Neuron (in vitro differentiated cells): ENCODE data around the gene DGKB.

Experiments
- H2AFZ ChIP-seq: one replicate; pipeline ENCODE4 v1.6.1; 2013; ENCODE audit warnings: low read depth, mild to moderate bottlenecking, inconsistent platforms, low read length, moderate library complexity
- H3K27me3 ChIP-seq: one replicate; pipeline ENCODE4 v1.6.1; 2013; ENCODE audit warnings: low read length; ENCODE audit not compliant: insufficient read depth
- H3K36me3 ChIP-seq: one replicate; pipeline ENCODE4 v1.6.1; 2013; ENCODE audit warnings: low read length; ENCODE audit not compliant: insufficient read depth
- H3K4me1 ChIP-seq: one replicate; pipeline ENCODE4 v1.6.1; 2013; ENCODE audit warnings: low read length; ENCODE audit not compliant: insufficient read depth
- H3K4me3 ChIP-seq: 2 replicates; pipeline ENCODE4 v1.5.1; 2013; ENCODE audit warnings: mild to moderate bottlenecking, low read length, moderate library complexity
- H3K9me3 ChIP-seq: one replicate; pipeline ENCODE4 v1.6.1; 2013; ENCODE audit warnings: low read length

Gene DGKB

DNA sequence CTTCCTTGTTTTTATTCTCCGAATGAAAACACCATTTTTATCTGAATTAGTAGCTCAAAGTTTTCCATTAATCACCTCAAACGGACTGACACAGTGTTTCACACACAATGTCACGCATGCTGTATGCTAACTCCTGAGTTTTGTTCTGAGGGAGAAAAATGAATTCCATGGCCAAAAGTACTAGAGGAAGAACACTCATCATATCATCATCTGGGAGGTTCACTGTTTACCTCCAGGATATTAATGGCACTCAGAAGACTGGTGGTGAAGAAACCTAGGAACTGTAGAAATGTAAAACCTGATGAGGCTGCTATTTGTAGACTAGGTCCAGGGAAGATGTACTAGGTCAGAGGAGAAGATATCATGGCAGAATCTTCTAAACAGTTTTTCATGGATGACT lies 517.5 kb downstream of the DGKB start:
- Histone ChIP-seq H3K27me3 (no peaks in the 10 kb centered on the region), H3K4me1 (peaks cover 9% of the 10 kb centered on the region)

DNA sequence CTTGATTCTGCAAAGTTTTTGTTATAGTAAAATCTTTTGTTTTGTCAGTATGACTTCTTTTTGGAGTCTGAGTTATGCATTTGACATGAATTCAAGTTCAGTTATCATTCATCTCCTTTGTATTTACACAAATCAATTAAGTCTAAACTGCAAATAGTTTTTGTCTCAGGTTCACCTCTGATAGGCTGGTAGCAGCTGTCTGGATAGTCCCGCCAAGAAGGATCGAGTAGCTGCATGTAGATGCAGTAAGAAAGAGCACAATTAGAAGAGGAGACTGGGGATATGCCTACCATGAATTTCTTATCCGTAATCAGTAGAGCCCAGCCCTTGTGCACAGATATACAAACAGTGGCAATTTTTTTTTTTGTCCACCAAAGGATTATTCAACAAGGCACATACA lies 520.6 kb downstream of the DGKB start:
- peaks cover under 1% of the 10 kb centered on the region for H3K4me1 ChIP-seq
- H3K9me3 ChIP-seq, result no peaks in the 10 kb centered on the region
- no peaks in the 10 kb centered on the region for H3K27me3 ChIP-seq
- H2AFZ ChIP-seq, result no peak overlapping the region
- no peak overlapping the region for H3K4me3 ChIP-seq
- no peaks in the 10 kb centered on the region for H3K36me3 ChIP-seq

More for the DNA sequence above, 517.5 kb downstream of the DGKB start:
- H2AFZ ChIP-seq, result no peak overlapping the region
- no peaks in the 10 kb centered on the region for H3K36me3 ChIP-seq
- no peak overlapping the region for H3K4me3 ChIP-seq
- no peaks in the 10 kb centered on the region for H3K9me3 ChIP-seq

DNA sequence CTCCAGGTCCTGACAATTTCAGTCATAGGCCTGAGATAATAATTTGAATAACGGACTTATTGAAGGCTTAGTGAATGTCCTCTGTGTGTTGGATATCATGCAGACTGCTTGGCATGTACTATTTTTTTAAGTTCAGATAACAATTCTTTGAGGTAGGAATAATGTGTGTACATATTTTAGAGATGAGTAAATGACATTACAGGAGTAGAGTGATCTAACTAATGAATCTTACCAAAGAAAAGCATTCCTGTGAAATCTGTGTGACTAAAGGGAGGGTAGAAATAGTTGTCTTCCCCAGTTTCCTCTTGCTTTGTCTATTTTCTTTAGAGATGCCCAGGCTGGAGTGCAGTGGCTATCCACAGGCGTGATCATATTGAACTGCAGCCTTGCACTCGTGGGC lies 521.2 kb downstream of the DGKB start:
- Histone ChIP-seq H3K36me3 (no peaks in the 10 kb centered on the region), H3K4me1 (peaks cover 3% of the 10 kb centered on the region), H3K9me3 (no peaks in the 10 kb centered on the region), H3K27me3 (no peaks in the 10 kb centered on the region), H2AFZ (no peak overlapping the region), H3K4me3 (no peak overlapping the region)

DNA sequence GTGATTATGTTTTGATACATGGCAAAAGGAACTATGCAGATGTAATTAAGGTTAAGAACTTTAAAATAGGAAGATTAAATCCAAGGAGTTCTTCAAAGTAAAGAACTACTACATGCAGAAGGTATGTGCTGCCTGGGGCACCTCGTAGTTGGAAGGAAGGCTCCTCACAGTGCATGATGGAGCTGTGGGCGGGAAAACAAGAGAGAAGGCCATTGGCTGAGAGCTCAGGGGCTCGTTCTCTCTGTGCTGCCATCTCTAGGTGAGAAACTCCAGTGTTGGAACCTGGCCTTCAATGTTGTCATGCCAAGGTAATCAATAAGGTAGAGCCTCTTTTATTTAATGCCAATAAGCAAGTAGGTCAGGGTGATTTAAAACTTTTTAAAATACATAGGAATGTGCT lies 521.7 kb downstream of the DGKB start:
- Histone ChIP-seq H2AFZ (no peak overlapping the region), H3K4me3 (no peak overlapping the region), H3K9me3 (no peaks in the 10 kb centered on the region), H3K36me3 (no peaks in the 10 kb centered on the region), H3K27me3 (no peaks in the 10 kb centered on the region), H3K4me1 (peaks cover 3% of the 10 kb centered on the region)

DNA sequence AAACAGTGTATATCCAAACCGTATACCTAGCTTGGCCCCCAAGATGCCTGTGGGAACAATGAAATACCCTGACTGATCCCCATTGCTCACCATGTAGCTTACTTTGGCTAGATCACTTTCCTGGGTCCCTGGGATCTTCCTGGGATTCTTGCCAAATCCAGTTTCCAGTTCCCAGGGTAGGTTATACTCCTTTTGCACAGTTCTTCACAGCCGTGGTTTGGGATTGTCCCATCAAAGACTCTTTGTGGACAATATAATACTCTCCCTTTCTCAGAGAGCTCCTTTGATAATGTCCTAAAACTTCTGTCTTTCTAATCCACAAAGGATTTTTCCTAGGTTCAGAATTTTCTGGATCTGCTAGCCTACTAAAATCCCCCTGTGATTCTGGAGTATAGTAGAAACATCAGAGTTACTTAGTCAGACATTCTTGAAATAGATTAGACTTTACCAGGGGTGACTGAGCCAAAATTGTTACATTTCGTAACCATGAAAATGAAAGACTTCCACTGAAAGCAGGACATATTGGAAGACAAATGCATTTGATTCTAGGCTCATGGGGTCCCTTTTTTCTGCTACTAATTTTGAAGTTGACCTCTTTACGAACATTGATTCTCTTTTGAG lies 524.8 kb downstream of the DGKB start:
- H3K27me3 ChIP-seq, result no peaks in the 10 kb centered on the region
- H3K4me3 ChIP-seq, result no peak overlapping the region
- no peaks in the 10 kb centered on the region for H3K9me3 ChIP-seq
- H2AFZ ChIP-seq, result peak overlapping the region; percentile 24
- H3K4me1 ChIP-seq, result peaks cover 3% of the 10 kb centered on the region
- no peaks in the 10 kb centered on the region for H3K36me3 ChIP-seq

DNA sequence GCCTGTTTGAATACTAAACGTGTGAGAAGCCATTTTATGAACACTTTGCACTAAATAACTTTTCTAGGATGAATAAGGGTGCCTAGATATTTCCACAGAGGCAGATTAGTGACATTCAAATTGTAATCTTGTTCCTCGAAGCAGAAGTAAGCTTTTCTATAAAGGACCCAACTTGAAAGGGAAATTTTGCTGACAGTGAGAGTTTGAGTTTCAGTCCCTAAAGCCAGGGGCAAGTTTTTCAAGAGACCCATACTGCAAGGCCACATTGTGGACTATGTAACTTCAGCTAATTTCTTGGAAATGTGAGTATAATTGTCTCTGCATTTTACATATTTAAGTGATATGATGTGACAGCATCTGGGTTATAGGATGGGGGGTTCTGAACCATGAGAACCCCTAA lies 525.8 kb downstream of the DGKB start:
- Histone ChIP-seq H3K9me3 (no peaks in the 10 kb centered on the region), H2AFZ (peak overlapping the region; percentile 24), H3K36me3 (no peaks in the 10 kb centered on the region), H3K4me3 (no peak overlapping the region), H3K27me3 (no peaks in the 10 kb centered on the region), H3K4me1 (peaks cover 3% of the 10 kb centered on the region)

DNA sequence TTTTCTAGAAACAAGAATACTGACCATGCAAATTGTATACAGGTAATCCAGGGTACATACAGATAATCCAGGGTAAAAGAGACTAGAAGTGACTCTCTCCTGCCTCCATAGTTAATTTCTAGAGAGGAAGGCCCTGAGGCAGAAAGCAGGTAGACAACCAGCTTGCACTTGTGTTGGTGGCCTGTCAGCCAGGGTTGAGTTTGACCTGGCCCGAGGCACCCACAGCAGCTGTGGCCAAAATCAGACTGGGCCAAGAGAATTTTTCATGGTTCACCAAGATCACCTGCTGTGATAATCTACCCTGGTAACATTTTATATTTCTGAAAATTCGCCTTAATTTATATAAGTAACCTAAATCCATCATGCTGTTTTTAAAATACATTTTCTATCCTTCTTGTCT lies 526.6 kb downstream of the DGKB start:
- Histone ChIP-seq H3K4me3 (no peak overlapping the region), H3K9me3 (no peaks in the 10 kb centered on the region), H3K36me3 (no peaks in the 10 kb centered on the region), H2AFZ (no peak overlapping the region), H3K27me3 (no peaks in the 10 kb centered on the region), H3K4me1 (peaks cover 3% of the 10 kb centered on the region)

DNA sequence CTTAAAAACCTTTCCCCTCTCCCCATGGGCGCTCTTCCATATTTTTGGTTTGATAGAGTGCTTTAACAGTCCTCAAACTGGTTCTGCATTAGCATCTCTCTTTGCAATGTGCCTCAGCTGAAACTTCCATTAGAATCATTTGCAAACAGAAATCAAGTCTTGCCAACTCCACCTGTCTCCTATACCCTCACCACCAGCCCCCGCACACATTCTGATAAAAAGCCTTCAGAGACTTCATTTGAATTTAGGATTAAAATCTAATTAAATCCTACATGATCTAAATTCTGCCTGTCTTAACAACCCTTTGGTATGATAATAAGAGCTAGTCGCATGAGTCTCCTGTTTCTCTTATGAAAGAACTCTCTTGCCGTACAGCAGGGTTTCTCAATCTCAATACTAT lies 528.2 kb downstream of the DGKB start:
- H3K9me3 ChIP-seq, result no peaks in the 10 kb centered on the region
- no peak overlapping the region for H2AFZ ChIP-seq
- H3K4me3 ChIP-seq, result no peak overlapping the region
- no peaks in the 10 kb centered on the region for H3K36me3 ChIP-seq
- no peaks in the 10 kb centered on the region for H3K27me3 ChIP-seq
- peaks cover 3% of the 10 kb centered on the region for H3K4me1 ChIP-seq

DNA sequence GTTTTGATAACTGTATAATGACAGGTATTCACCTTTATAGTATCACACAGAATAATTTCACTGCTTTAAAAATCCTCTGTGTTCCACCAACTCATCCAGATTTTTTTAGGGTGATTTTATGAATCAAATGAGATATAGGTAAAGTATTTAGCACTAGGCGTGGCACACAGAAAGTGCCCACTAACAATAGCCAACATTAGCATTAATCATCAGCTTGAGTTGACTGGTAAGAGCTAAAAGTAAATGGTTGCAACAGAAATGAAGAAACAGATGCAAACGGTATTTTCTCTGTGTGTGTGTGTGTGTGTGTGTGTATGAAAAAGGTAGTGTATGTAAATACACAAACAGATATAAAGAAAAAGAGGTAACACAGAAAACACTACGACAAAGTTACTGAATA lies 534.3 kb downstream of the DGKB start:
- Histone ChIP-seq H3K27me3 (no peaks in the 10 kb centered on the region), H3K36me3 (no peaks in the 10 kb centered on the region), H3K4me1 (no peaks in the 10 kb centered on the region), H3K9me3 (no peaks in the 10 kb centered on the region), H3K4me3 (no peak overlapping the region), H2AFZ (no peak overlapping the region)

DNA sequence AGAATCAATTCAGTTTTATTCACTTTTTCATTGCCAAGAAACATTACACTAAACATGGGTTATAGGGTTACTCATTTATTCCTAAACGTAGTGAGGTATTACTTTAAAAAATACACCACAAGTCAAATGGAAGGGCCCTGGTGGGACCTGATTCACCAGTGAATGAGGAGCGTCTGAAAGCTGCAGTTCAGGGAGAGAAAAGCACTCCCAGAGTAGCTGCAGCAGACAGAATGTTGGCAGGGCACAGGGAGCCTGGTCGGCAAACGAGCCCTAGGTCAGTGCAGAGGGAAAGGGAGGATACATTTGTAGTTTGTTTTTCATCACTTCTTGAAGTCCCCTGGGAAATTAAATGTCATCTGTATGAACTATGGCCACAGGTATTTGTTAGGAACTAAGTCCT lies 551.4 kb downstream of the DGKB start:
- H3K9me3 ChIP-seq, result no peaks in the 10 kb centered on the region
- no peak overlapping the region for H2AFZ ChIP-seq
- peaks cover 2% of the 10 kb centered on the region for H3K4me1 ChIP-seq
- no peak overlapping the region for H3K4me3 ChIP-seq
- no peaks in the 10 kb centered on the region for H3K27me3 ChIP-seq
- no peaks in the 10 kb centered on the region for H3K36me3 ChIP-seq

DNA sequence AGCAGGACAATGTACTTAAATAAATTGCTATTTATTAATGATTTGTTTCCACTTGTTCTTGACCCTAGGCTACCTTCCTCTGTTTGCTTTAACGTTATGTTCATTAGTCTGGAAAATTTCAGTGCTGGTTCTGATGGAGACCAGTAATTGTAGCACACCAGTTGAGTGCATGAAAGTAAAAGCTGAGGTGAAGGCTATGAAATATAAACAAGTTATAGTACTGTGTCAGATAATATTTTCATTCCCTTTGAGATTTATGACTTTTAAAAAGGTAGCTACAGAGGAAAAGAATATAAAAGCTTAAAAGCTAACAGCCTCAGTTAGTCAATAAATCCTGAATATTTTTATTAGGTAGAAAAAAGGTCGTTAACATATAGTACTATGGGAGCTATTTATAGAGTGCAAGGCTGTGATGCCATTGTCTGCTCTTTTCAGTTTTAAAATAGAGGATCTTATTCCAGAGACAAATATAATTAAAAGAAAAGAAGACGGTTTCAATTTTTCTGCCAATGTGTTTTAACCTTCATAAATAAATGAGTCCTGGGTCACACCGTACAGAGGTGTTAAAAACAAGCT lies 561.3 kb downstream of the DGKB start:
- Histone ChIP-seq H2AFZ (peak overlapping the region; percentile 10), H3K36me3 (no peaks in the 10 kb centered on the region), H3K9me3 (no peaks in the 10 kb centered on the region), H3K27me3 (no peaks in the 10 kb centered on the region), H3K4me1 (peaks cover 24% of the 10 kb centered on the region), H3K4me3 (no peak overlapping the region)

DNA sequence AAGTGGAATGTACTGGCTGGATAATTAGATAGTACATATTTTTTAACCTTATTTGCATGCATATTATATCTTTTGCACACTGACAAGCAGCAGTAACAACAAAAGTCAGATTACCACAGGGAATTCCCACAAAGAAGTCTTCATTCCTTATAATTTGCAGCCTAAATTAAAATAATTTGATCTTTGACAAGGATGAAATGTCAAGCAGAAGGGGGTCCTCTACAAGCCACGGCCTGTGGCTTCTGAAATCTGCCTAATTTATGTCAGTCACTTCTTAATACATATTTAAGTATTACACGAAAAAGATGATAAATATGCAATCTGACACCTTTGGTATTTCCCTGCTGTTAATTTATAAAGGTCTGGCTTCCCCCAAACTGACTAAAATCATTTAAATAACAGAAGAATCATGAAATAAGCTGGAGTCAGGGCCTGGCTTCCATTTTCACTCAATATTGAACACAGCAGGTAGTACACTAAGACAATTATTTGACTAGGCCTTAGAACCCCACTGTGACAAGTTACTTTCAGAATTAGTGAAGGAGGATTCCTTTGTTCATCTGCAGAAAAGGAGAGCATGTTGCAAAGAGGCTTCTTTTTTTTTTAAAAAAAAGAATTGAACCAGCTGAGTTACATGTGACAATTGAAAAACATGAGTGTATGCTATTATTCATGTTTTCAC lies 562.0 kb downstream of the DGKB start:
- H3K9me3 ChIP-seq, result no peaks in the 10 kb centered on the region
- no peak overlapping the region for H3K4me3 ChIP-seq
- peak overlapping the region; percentile 10 for H2AFZ ChIP-seq
- no peaks in the 10 kb centered on the region for H3K36me3 ChIP-seq
- peaks cover 24% of the 10 kb centered on the region for H3K4me1 ChIP-seq
- no peaks in the 10 kb centered on the region for H3K27me3 ChIP-seq

DNA sequence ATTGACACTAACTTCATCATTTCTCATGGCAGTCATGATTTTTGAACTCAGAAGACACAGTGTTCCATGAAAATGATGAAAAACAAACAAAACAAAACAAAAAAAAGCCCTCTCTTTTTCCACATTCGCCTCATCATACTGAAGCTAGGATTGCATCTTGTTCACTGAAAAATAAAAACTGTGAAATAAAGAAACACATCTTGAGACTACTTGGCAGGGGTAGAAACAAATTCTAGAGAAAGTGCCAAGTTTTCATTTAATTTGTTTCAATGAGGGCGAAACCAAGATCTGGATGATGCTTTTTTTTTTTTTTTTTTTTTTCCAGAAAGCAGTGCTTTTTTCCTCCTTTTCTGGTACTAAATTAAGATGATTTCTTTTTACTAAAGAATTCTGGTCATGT lies 562.7 kb downstream of the DGKB start:
- Histone ChIP-seq H3K4me3 (no peak overlapping the region), H3K4me1 (peaks cover 24% of the 10 kb centered on the region), H2AFZ (peak overlapping the region; percentile 10), H3K27me3 (no peaks in the 10 kb centered on the region), H3K9me3 (no peaks in the 10 kb centered on the region), H3K36me3 (no peaks in the 10 kb centered on the region)
